Measurements from ENCODE around the gene GALNT14. TPM values are rescaled to one million over a fixed set of nuclear protein-coding genes. Genes with fewer than 3 reads are reported as not detected.
A peak's percentile ranks its signal among the peaks of the same experiment; 100 is the strongest.

Gene GALNT14
- total and polyA plus RNA-seq, 8 donors, result 0.93 to 15.6 (median 1.4) TPM; not detected in 3

- no peaks in the 10 kb centered on the region for H3K36me3 ChIP-seq
- H3K9me3 ChIP-seq, result no peaks in the 10 kb centered on the region
- no peak overlapping the region for H3K4me3 ChIP-seq
- intact Hi-C loops (cut with DNase I; ENCODE audit: low total_unique reads), result no loop called here
- WGBS, 5 donors, result 48 to 67% (median 56%) methylated on average over 6 of the region's 6 CpGs
- DNase-seq, result peak in 1 of 2 donors; percentile 28
- H3K27me3 ChIP-seq, result peaks cover 0 to 5% (median 0%) of the 10 kb centered on the region in 3 donors
- no peak for TF ChIP-seq EP300 (IDR thresholded peaks at IDR 0.05)
- TF ChIP-seq CTCF (IDR thresholded peaks at IDR 0.05), result no peak
- no peak for TF ChIP-seq POLR2A (IDR thresholded peaks at IDR 0.05)
- no peak for TF ChIP-seq POLR2AphosphoS5 (IDR thresholded peaks at IDR 0.05)
- no peak overlapping the region for H3K27ac ChIP-seq
- H3K4me1 ChIP-seq, result no peaks in the 10 kb centered on the region
Observed at GRCh38 chr2:31163011-31163539, 24.8 kb upstream of the GALNT14 start.

GRCh38 chr2:31161637-31162036, 23.4 kb upstream of the GALNT14 start:
- peaks cover 0 to 5% (median 0%) of the 10 kb centered on the region in 3 donors for H3K27me3 ChIP-seq
- intact Hi-C loops (cut with DNase I; ENCODE audit: low total_unique reads), result no loop called here
- no peak for TF ChIP-seq EP300 (IDR thresholded peaks at IDR 0.05)
- no peak for TF ChIP-seq CTCF (IDR thresholded peaks at IDR 0.05)
- TF ChIP-seq POLR2A (IDR thresholded peaks at IDR 0.05), result no peak
- no peak for TF ChIP-seq POLR2AphosphoS5 (IDR thresholded peaks at IDR 0.05)

GRCh38 chr2:31151501-31151900, 13.3 kb upstream of the GALNT14 start:
- H3K4me1 ChIP-seq, result no peaks in the 10 kb centered on the region
- DNase-seq, result no peak
- H3K27me3 ChIP-seq, result peaks cover 0 to 20% (median 0%) of the 10 kb centered on the region in 3 donors
- TF ChIP-seq CTCF (IDR thresholded peaks at IDR 0.05) (no peak), POLR2A (IDR thresholded peaks at IDR 0.05) (no peak), EP300 (IDR thresholded peaks at IDR 0.05) (no peak), POLR2AphosphoS5 (IDR thresholded peaks at IDR 0.05) (no peak)
- no peak overlapping the region for H3K27ac ChIP-seq
- H3K36me3 ChIP-seq, result no peaks in the 10 kb centered on the region
- WGBS, 5 donors, result 68 to 82% (median 78%) methylated on average over 6 of the region's 6 CpGs
- no peak overlapping the region for H3K4me3 ChIP-seq
- H3K9me3 ChIP-seq, result no peaks in the 10 kb centered on the region
- intact Hi-C loops (cut with DNase I; ENCODE audit: low total_unique reads), result no loop called here

More at GRCh38 chr2:31161637-31162036, 23.4 kb upstream of the GALNT14 start:
- no peak for DNase-seq
- H3K4me3 ChIP-seq, result no peak overlapping the region
- no peak overlapping the region for H3K27ac ChIP-seq
- 83 to 91% (median 89%) methylated on average over 6 of the region's 6 CpGs for WGBS, 5 donors
- no peaks in the 10 kb centered on the region for H3K36me3 ChIP-seq
- H3K9me3 ChIP-seq, result no peaks in the 10 kb centered on the region
- H3K4me1 ChIP-seq, result no peaks in the 10 kb centered on the region

- 84 to 90% (median 87%) methylated on average over 6 of the region's 6 CpGs for WGBS, 5 donors
Observed at GRCh38 chr2:31150120-31150670, 12.0 kb upstream of the GALNT14 start.

GRCh38 chr2:31148514-31148913, 10.3 kb upstream of the GALNT14 start:
- WGBS, 5 donors, result 77 to 90% (median 83%) methylated on average over 2 of the region's 2 CpGs

More at GRCh38 chr2:31150120-31150670, 12.0 kb upstream of the GALNT14 start:
- intact Hi-C loops (cut with DNase I; ENCODE audit: low total_unique reads), result no loop called here
- no peaks in the 10 kb centered on the region for H3K36me3 ChIP-seq
- H3K4me1 ChIP-seq, result no peaks in the 10 kb centered on the region
- H3K27ac ChIP-seq, result no peak overlapping the region
- H3K4me3 ChIP-seq, result no peak overlapping the region
- no peaks in the 10 kb centered on the region for H3K9me3 ChIP-seq
- peaks cover 0 to 20% (median 0%) of the 10 kb centered on the region in 3 donors for H3K27me3 ChIP-seq
- no peak for TF ChIP-seq EP300 (IDR thresholded peaks at IDR 0.05)
- DNase-seq, result no peak

More at GRCh38 chr2:31148514-31148913, 10.3 kb upstream of the GALNT14 start:
- peaks cover 0 to 20% (median 0%) of the 10 kb centered on the region in 3 donors for H3K27me3 ChIP-seq
- no peaks in the 10 kb centered on the region for H3K4me1 ChIP-seq
- no peak overlapping the region for H3K27ac ChIP-seq
- DNase-seq, result no peak
- intact Hi-C loops (cut with DNase I; ENCODE audit: low total_unique reads), result no loop called here
- no peaks in the 10 kb centered on the region for H3K9me3 ChIP-seq
- H3K4me3 ChIP-seq, result no peak overlapping the region
- TF ChIP-seq EP300 (IDR thresholded peaks at IDR 0.05) (no peak), POLR2AphosphoS5 (IDR thresholded peaks at IDR 0.05) (no peak), POLR2A (IDR thresholded peaks at IDR 0.05) (no peak), CTCF (IDR thresholded peaks at IDR 0.05) (no peak)
- no peaks in the 10 kb centered on the region for H3K36me3 ChIP-seq
